ENCODE data around the gene PPP2R2D. TPM values are rescaled to one million over a fixed set of nuclear protein-coding genes. Genes with fewer than 3 reads are reported as not detected.
"Not testable (repeated sequence)": the region's sequence is repeated elsewhere in the genome, so short reads cannot be mapped to it uniquely, and the experiment has no call there.

The PPP2R2D gene
- total RNA-seq, 2 donors from 2014 or later, result 23.8 to 30.6 TPM

DNA sequence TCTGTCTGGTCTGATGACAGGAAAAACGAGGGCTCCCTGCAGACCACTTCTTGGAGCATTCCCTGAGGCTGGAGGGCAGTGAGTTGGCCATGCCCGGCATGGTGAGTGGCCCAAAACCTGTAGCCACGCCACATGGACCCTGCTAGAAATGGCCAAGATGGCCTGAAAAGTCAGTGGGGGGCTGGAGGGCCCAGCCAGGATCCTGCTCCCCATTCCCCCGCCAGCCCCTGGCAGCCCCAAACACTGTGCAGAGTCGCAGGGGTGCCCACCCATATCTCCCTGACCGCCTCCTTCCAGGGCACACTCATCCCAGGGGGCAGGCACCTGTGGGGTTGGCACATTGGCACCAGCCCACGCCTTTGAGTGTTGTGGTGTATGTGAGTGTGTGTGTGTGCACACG, 18.7 kb upstream of the PPP2R2D start:
- Histone ChIP-seq H3K4me3 (no peak overlapping the region), H3K36me3 (no peaks in the 10 kb centered on the region), H3K27me3 (no peaks in the 10 kb centered on the region), H3K9me3 (no peaks in the 10 kb centered on the region), H3K27ac (no peak overlapping the region), H3K4me1 (peaks cover 0 to 7% of the 10 kb centered on the region in 2 donors)
- DNase-seq (ENCODE audit: low spot score), result no peak
- no peak for TF ChIP-seq CTCF (IDR thresholded peaks at IDR 0.05)

DNA sequence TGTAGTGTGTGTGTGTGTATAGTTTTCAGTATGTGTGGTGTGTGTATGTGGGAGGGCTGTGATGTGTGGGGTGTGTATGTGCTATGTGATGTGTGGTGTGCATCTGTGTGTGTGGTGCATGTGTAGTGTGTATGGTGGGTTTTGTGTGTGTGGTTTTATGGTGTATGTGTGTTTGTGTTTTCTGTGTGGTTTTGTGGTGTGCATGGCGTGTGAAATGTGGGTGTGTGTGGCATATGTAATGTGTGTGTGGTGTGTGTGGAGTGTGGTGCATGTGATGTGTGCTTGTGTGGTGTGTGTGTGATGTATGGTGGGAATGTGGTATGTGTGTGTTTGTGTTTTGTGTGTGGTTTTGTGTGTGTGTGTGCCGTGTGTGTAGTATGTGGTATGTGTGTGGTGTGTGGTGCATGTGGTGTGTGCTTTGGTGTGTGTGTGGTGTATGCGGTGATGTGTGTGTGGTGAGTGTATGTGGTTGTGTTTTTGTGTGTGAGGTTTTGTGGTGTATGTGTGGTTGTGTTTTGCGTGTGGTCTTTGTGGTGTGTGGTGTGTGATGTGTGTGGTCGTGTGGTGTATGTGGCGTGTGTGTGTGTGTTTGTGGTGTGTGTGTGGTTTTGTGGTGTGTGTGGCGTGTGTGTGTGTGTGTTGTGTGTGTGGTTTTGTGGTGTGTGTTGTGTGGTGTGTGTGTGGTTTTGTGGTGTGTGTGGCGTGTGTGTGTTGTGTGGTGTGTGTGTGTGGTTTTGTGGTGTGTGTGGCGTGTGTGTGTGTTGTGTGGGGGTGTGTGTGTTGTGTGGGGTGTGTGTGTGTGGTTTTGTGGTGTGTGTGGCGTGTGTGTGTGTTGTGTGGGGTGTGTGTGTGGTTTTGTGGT, 18.0 kb upstream of the PPP2R2D start:
- no peak overlapping the region for H3K4me3 ChIP-seq
- peaks cover 0 to 7% of the 10 kb centered on the region in 2 donors for H3K4me1 ChIP-seq
- no peak for TF ChIP-seq CTCF (IDR thresholded peaks at IDR 0.05)
- H3K27ac ChIP-seq, result no peak overlapping the region
- H3K9me3 ChIP-seq, result no peaks in the 10 kb centered on the region
- DNase-seq (ENCODE audit: low spot score), result no peak
- no peaks in the 10 kb centered on the region for H3K27me3 ChIP-seq
- no peaks in the 10 kb centered on the region for H3K36me3 ChIP-seq

- H3K9me3 ChIP-seq; DNase-seq (ENCODE audit: low spot score); H3K4me3 ChIP-seq; H3K27ac ChIP-seq; H3K4me1 ChIP-seq; H3K36me3 ChIP-seq; H3K27me3 ChIP-seq: not testable (repeated sequence)
Observed at GRCh38 chr10:131883621-131884393, 17.0 kb upstream of the PPP2R2D start.

- TF ChIP-seq CTCF (IDR thresholded peaks at IDR 0.05), result peak; percentile 95 to 98
- no peaks in the 10 kb centered on the region for H3K36me3 ChIP-seq
- no peak overlapping the region for H3K4me3 ChIP-seq
- peak; percentile 63 for DNase-seq (ENCODE audit: low spot score)
- H3K27ac ChIP-seq, result no peak overlapping the region
- H3K9me3 ChIP-seq, result no peaks in the 10 kb centered on the region
- H3K27me3 ChIP-seq, result no peaks in the 10 kb centered on the region
- peaks cover 0 to 7% of the 10 kb centered on the region in 2 donors for H3K4me1 ChIP-seq
Observed at GRCh38 chr10:131885391-131886165, 15.2 kb upstream of the PPP2R2D start.

- no peak overlapping the region for H3K27ac ChIP-seq
- DNase-seq (ENCODE audit: low spot score), result no peak
- TF ChIP-seq CTCF (IDR thresholded peaks at IDR 0.05), result no peak
- H3K27me3 ChIP-seq, result no peaks in the 10 kb centered on the region
- H3K4me1 ChIP-seq, result peaks cover 0 to 7% of the 10 kb centered on the region in 2 donors
- H3K4me3 ChIP-seq, result no peak overlapping the region
- H3K9me3 ChIP-seq, result no peaks in the 10 kb centered on the region
- no peaks in the 10 kb centered on the region for H3K36me3 ChIP-seq
Observed at GRCh38 chr10:131886237-131886636, 14.6 kb upstream of the PPP2R2D start.
